K562 (cell line): Measurements from ENCODE around the gene CAPN12. TPM values are rescaled to one million over a fixed set of nuclear protein-coding genes. Genes with fewer than 3 reads are reported as not detected.

Experiments
- ATAC-seq: fragments of 200-7000 bp; cut with Tn5 transposase; 3 replicates; pipeline ENCODE4 v1.9.1; 2020; ENCODE audit warnings: moderate library complexity
- BruUV-seq: library from RNA; stranded (reverse); fragments of 400-500 nt; replicated peaks from 2 replicates; lab custom pipeline; 2021; lab: Mats Ljungman, UMichigan
- CTCF ChIA-PET: fragments of 300-600 bp; formaldehyde crosslinking; extraction: SDS; loops from one replicate; lab custom pipeline; 2021; ENCODE audit warnings: low intra/inter-chr PET ratio; lab: Yijun Ruan, JAX
- POLR2A ChIA-PET: fragments of 300-600, 350-650 bp; sonication (Branson Sonifier 250); formaldehyde crosslinking; extraction: SDS; loops from one replicate; lab custom pipeline; 2021; ENCODE audit warnings: antibody characterized with exemption, inconsistent platforms; lab: Yijun Ruan, JAX
- DNase-seq, 4 experiments: peaks; one replicate each; pipeline versions ENCODE4 v3.0.0 to v3.0.0-alpha.2; 2011 to 2018; ENCODE audit warnings: low spot score in 3 of 4, mixed read lengths in 3 of 4; ENCODE audit errors: extremely low read depth in 1 of 4
- FAIRE-seq: peaks from 2 replicates; lab custom pipeline; 2011; peaks lifted over from hg19 to GRCh38; lab: Jason Lieb, UNC
- H2AFZ ChIP-seq: 2 replicates; pipeline ENCODE4 v1.6.0; 2011; ENCODE audit warnings: low read depth, low read length, control low read depth, inconsistent platforms
- H3K27ac ChIP-seq: fragments of 200-600 bp; 3 replicates; pipeline ENCODE4 v1.8.0; 2011; ENCODE audit warnings: low read depth, mild to moderate bottlenecking, control low read depth, inconsistent platforms, low read length, moderate library complexity, mixed read lengths; ENCODE audit errors: extremely low read depth
- H3K27me3 ChIP-seq, 2 experiments: fragments of 300-600 bp in 1 of 2; 2 replicates in 1 of 2; 3 replicates in 1 of 2; pipeline versions ENCODE4 v1.6.0 to v1.8.0; 2011; ENCODE audit warnings: inconsistent platforms in 2 of 2, low read length in 2 of 2, mild to moderate bottlenecking in 1 of 2, mixed read lengths in 1 of 2, moderate library complexity in 1 of 2; ENCODE audit not compliant: control insufficient read depth in 2 of 2, insufficient read depth in 2 of 2
- H3K36me3 ChIP-seq: fragments of 300-600 bp; 3 replicates; pipeline ENCODE4 v1.8.0; 2011; ENCODE audit warnings: mild to moderate bottlenecking, low read length, inconsistent platforms; ENCODE audit not compliant: control insufficient read depth, insufficient read depth
- H3K4me1 ChIP-seq, 2 experiments: fragments of 200-600 bp in 1 of 2; replicated peaks in 1 of 2; 2 replicates in 1 of 2; 3 replicates in 1 of 2; pipeline versions ENCODE4 v1.5.1 to v1.8.0; 2011; ENCODE audit warnings: inconsistent platforms in 2 of 2, low read length in 2 of 2, mild to moderate bottlenecking in 1 of 2, mixed read lengths in 1 of 2, moderate library complexity in 1 of 2; ENCODE audit not compliant: control insufficient read depth in 2 of 2, insufficient read depth in 2 of 2
- H3K4me2 ChIP-seq: 2 replicates; pipeline ENCODE4 v1.6.1; 2011; ENCODE audit warnings: low read length, control low read depth, inconsistent platforms, mixed read lengths; ENCODE audit not compliant: insufficient read depth
- H3K4me3 ChIP-seq: fragments of 200-600 bp; sonication (generic), shearing (Covaris generic); 2 replicates; pipeline ENCODE4 v1.5.1; 2016; ENCODE audit warnings: control low read depth, inconsistent platforms
- H3K79me2 ChIP-seq: fragments of 200-600 bp; 3 replicates; pipeline ENCODE4 v1.8.0; 2011; ENCODE audit warnings: low read length, inconsistent platforms; ENCODE audit not compliant: control insufficient read depth, insufficient read depth
- H3K9ac ChIP-seq, 2 experiments: 2 replicates each; pipeline versions ENCODE4 v1.6.0 to v1.6.1; 2011; ENCODE audit warnings: low read depth in 2 of 2, low read length in 2 of 2, control low read depth in 1 of 2, inconsistent platforms in 1 of 2, mild to moderate bottlenecking in 1 of 2, mixed read lengths in 1 of 2; ENCODE audit not compliant: insufficient read depth in 1 of 2
- H3K9me1 ChIP-seq: one replicate; pipeline ENCODE4 v1.6.0; 2011; ENCODE audit warnings: inconsistent platforms, mild to moderate bottlenecking, low read length, moderate library complexity; ENCODE audit not compliant: control insufficient read depth, insufficient read depth
- H3K9me3 ChIP-seq: replicated peaks from 2 replicates; pipeline ENCODE4 v1.5.1; 2011; ENCODE audit warnings: low read depth, low read length, inconsistent platforms; ENCODE audit not compliant: control insufficient read depth, insufficient read depth
- H4K20me1 ChIP-seq: replicated peaks from 2 replicates; pipeline ENCODE4 v1.6.1; 2011; ENCODE audit warnings: low read length, inconsistent platforms, mixed read lengths; ENCODE audit not compliant: control insufficient read depth, insufficient read depth
- FOXP4 ChIP-seq: sonication (generic); formaldehyde crosslinking; IDR thresholded peaks from 2 replicates; pipeline ENCODE4 v1.8.0; 2022; ENCODE audit warnings: mild to moderate bottlenecking, missing genetic modification reagents, borderline replicate concordance
- SREBF2 ChIP-seq: sonication (generic); formaldehyde crosslinking; IDR thresholded peaks from 2 replicates; pipeline ENCODE4 v1.4.0; 2020; ENCODE audit warnings: mild to moderate bottlenecking, missing genetic modification reagents
- YY1 ChIP-seq, 3 experiments: IDR thresholded peaks; 2 replicates each; pipeline ENCODE4 v1.6.1; 2011; ENCODE audit warnings: low read length in 2 of 3, mild to moderate bottlenecking in 2 of 3, moderate library complexity in 2 of 3, borderline replicate concordance in 1 of 3, control low read depth in 1 of 3, low read depth in 1 of 3; ENCODE audit not compliant: insufficient read depth in 3 of 3, insufficient replicate concordance in 2 of 3, control insufficient read depth in 1 of 3, insufficient read length in 1 of 3; ENCODE audit errors: extremely low read depth in 1 of 3
- ZBTB17 ChIP-seq: fragments of 450-650 bp; formaldehyde crosslinking; IDR thresholded peaks from 2 replicates; pipeline ENCODE4 v1.4.0; 2020; ENCODE audit warnings: mild to moderate bottlenecking
- ZHX1 ChIP-seq: fragments of 150-350 bp; conservative IDR thresholded peaks from 2 replicates; pipeline ENCODE4 v1.6.1; 2014; ENCODE audit warnings: low read length
- ZNF263 ChIP-seq: sonication (generic); formaldehyde crosslinking; IDR thresholded peaks from 2 replicates; pipeline ENCODE4 v1.8.0; 2022; ENCODE audit warnings: mild to moderate bottlenecking, missing genetic modification reagents, borderline replicate concordance
- WGBS: fragments of 100-300 bp; shearing (Covaris generic); methylation state at CpG from one replicate; pipeline ENCODE4 v1.1.6; 2016; ENCODE audit warnings: low coverage, mixed read lengths; ENCODE audit not compliant: insufficient coverage; ENCODE audit errors: missing lambda C conversion rate; 5-methylcytosine and 5-hydroxymethylcytosine counted together
- in situ Hi-C: fragments of 300-500 bp; cut with MboI; formaldehyde crosslinking; loops from 4 replicates; pipeline ENCODE4 v1.15.0; 2018; ENCODE audit warnings: inconsistent platforms, mixed read lengths
- intact Hi-C: fragments of 100-400 bp; cut with micrococcal nuclease; formaldehyde crosslinking; loops from 2 replicates; pipeline ENCODE4 v1.14.2; 2022
- polyA plus RNA-seq, 8 experiments: library from polyadenylated mRNA; depleted of rRNA in 4 of 8; stranded (reverse) in 5 of 8; unstranded in 3 of 8; fragments of >200 nt; fragmentation: Nextera tagmentation in 2 of 8; fragmentation: Illumina TruSeq in 1 of 8; extraction: Ambion mirVana in 2 of 8; extraction: Trizol in 1 of 8; gene quantifications; 2 replicates each; pipeline versions ENCODE4 v1.2.1 to v1.2.3, GENCODE V29; 2011 to 2014; ENCODE audit warnings: inconsistent platforms in 1 of 8, missing spikeins in 1 of 8
- total RNA-seq, 7 experiments: library from RNA; depleted of rRNA in 6 of 7; stranded (reverse); fragments of >200 nt in 6 of 7; fragmentation: Illumina TruSeq in 2 of 7; extraction: Trizol in 2 of 7; gene quantifications; 2 replicates each; pipeline versions ENCODE4 v1.2.1 to v1.2.3, GENCODE V29; 2011 to 2021; ENCODE audit warnings: low replicate concordance in 1 of 7

The CAPN12 gene
- total and polyA plus RNA-seq, 9 of the 15 experiments (the other 6 are each of a cell fraction or from before 2014, with no cell fraction given) = 0.83 to 7.0 (median 1.6) TPM

DNA sequence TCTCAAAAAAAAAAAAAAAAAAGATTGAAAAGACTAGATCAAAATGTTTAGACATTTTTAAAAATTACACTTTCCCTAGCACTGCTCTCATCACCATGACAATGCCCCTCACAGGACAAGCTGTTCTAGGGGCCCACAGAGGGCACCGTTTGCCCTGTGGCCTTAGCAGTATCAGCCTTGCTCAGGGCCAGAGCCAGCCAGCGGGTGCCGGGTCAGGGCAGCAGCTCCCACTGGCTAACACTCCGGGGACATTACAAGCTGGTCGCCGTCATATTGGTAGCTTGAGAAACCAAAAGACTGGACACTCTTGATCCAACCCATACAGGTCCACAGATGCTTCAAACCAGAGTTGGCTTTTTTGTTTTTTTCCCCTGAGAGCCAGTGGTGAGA is 18.0 kb downstream of the CAPN12 start:
- intact Hi-C loops = loop anchor here (5.0 kb wide), 1 partner anchor 49 kb away; no protein-coding TSS in a partner anchor
- CTCF ChIA-PET = no interaction called here
- H3K79me2 ChIP-seq = no peaks in the 10 kb centered on the region
- no peaks in the 10 kb centered on the region for H3K27me3 ChIP-seq
- H3K9me3 ChIP-seq = no peaks in the 10 kb centered on the region
- POLR2A ChIA-PET = interaction anchor here (0.8 to 1.7 kb wide), 4 partner anchors 8 to 116 kb away, joined by 3 to 5 read pairs (median 4); no protein-coding TSS in a partner anchor
- H2AFZ ChIP-seq = no peak overlapping the region
- no peak overlapping the region; a peak in 1 of 4 replicates for H3K9ac ChIP-seq
- BruUV-seq = no TSS peak
- H3K36me3 ChIP-seq = peaks cover 94% of the 10 kb centered on the region; the same call in 2 of the 3 replicates
- no peak overlapping the region for H3K4me2 ChIP-seq
- WGBS = 89% methylated on average over 6 of the region's 6 CpGs
- no peaks in the 10 kb centered on the region for H3K9me1 ChIP-seq
- peaks cover 11 to 53% of the 10 kb centered on the region in 2 experiments for H3K4me1 ChIP-seq
- TF ChIP-seq ZNF263 (CRISPR knock-in tag) = no peak
- TF ChIP-seq YY1 (IDR thresholded peaks at IDR 0.05; ENCODE audit: borderline replicate concordance in 1 of 3, control insufficient read depth in 1 of 3, extremely low read depth in 1 of 3, insufficient read depth in 3 of 3, insufficient read length in 1 of 3, insufficient replicate concordance in 2 of 3, low read depth in 1 of 3, low read length in 2 of 3) = no peak
- no peak for TF ChIP-seq ZHX1
- no peak for TF ChIP-seq SREBF2 (CRISPR knock-in tag)
- TF ChIP-seq ZBTB17 (CRISPR knock-in tag) = no peak
- no peak for TF ChIP-seq FOXP4
- TF ChIP-seq, all 486 proteins: peak for 0
- ATAC-seq (no peak), FAIRE-seq (no peak), DNase-seq (no peak)
- in situ Hi-C loops = no loop called here
- Histone ChIP-seq H3K27ac (no peak overlapping the region), H4K20me1 (no peaks in the 10 kb centered on the region; the same call in 1 of the 2 replicates), H3K4me3 (no peak overlapping the region)
